ENCODE results near the gene RHOV.

RHOV gene

DNA sequence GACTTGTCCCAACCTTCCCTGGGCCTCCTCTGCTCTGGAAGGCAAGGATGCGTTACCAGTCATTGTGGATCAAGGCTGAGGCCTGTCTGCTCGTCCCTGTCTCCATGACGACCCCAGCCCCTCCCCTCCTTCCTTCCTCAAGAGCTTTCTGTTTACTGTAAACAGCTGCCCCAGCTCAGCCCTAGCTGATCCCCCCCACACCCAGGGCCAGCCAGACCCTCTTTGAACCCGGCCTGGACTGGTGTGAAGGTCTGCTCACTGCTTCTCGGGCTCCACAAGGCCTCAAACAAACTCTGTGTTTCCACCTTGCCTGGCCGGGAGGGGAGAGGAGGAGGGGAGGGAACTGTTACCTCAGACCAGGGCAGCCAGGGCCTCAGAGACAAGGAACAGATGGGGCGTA, 37.1 kb upstream of the RHOV start:
- Histone ChIP-seq H3K4me1 (ENCODE audit: insufficient read depth, low read length) (peaks cover 20% of the 10 kb centered on the region; the same call in 1 of the 2 replicates), H3K36me3 (ENCODE audit: insufficient read depth, low read length) (no peaks in the 10 kb centered on the region), H3K9me3 (ENCODE audit: control insufficient read depth, insufficient read depth, low read length) (no peaks in the 10 kb centered on the region), H3K9ac (ENCODE audit: low read depth, low read length) (no peak overlapping the region)

DNA sequence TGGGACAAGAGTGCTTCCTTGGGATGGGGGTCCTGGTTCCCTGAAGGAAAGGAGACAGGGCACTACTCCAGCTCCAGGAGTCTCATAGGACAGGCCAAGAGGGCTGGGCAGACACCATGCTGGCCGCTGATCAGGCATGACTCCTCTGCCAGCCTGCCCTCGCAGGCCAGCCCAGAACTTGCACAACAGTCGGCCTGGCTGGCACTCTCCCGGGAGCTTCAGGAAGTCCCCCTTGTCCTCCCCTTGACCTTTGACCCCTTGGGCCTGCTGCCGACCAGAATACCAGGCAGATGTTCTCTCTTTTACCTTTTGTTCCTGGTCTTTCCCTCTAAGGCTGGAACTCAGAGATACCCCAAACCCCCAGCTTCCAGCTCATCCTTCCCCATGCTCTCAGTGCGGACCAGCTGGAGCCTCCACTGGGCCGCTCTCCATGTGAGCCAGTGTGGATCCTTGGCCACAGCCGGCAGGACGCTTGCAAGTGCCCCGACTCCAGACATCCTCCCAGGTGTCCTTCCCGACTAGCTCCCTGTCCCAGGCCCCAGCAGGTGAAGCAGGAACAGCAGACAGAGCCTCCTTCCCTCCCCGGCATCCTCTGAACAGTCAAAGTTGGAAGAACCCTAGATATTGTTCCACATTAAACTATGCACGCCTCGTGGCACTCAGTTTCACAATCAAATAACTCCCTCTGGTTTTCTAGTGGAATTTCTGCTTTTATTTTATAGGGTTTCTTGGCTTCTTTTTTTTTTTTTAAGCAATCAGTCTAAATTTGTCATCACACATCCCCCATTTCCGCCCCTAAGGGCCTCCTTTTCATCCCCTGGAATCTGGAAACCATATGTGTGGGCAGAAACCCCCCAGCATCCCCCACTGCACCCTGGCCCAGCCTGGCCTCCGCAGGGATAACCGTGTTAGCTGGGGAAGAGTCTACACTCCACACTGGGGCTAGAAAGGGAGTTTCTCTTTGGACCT, 35.9 kb upstream of the RHOV start:
- Histone ChIP-seq H3K9me3 (ENCODE audit: control insufficient read depth, insufficient read depth, low read length) (no peaks in the 10 kb centered on the region), H3K36me3 (ENCODE audit: insufficient read depth, low read length) (no peaks in the 10 kb centered on the region; the same call in 1 of the 2 replicates), H3K9ac (ENCODE audit: low read depth, low read length) (no peak overlapping the region), H3K4me1 (ENCODE audit: insufficient read depth, low read length) (peaks cover 22% of the 10 kb centered on the region; the same call in 1 of the 2 replicates)

DNA sequence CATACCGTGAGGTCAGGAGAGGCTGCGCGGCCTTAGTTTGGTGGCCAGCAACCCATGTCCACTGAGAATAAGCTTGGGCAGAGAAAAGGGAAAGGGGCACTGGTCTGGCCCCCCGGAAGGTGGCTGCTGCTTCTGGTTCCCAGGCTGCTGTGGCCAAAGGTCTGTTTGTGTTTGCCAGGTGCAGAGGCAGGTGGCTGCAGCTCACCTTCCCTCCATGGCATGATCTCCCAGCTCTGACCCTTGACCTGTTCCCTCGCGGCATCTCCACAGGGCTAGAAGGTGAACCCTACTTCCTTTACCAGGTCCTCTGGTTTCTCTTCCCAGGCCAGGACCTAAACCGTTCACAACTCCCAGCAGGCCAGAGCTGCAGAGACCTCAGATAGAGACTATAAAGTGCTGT, 34.1 kb upstream of the RHOV start:
- Histone ChIP-seq H3K36me3 (ENCODE audit: insufficient read depth, low read length) (no peaks in the 10 kb centered on the region; the same call in 1 of the 2 replicates), H3K9me3 (ENCODE audit: control insufficient read depth, insufficient read depth, low read length) (no peaks in the 10 kb centered on the region), H3K4me1 (ENCODE audit: insufficient read depth, low read length) (peaks cover 16% of the 10 kb centered on the region; the same call in 1 of the 2 replicates), H3K9ac (ENCODE audit: low read depth, low read length) (no peak overlapping the region)

DNA sequence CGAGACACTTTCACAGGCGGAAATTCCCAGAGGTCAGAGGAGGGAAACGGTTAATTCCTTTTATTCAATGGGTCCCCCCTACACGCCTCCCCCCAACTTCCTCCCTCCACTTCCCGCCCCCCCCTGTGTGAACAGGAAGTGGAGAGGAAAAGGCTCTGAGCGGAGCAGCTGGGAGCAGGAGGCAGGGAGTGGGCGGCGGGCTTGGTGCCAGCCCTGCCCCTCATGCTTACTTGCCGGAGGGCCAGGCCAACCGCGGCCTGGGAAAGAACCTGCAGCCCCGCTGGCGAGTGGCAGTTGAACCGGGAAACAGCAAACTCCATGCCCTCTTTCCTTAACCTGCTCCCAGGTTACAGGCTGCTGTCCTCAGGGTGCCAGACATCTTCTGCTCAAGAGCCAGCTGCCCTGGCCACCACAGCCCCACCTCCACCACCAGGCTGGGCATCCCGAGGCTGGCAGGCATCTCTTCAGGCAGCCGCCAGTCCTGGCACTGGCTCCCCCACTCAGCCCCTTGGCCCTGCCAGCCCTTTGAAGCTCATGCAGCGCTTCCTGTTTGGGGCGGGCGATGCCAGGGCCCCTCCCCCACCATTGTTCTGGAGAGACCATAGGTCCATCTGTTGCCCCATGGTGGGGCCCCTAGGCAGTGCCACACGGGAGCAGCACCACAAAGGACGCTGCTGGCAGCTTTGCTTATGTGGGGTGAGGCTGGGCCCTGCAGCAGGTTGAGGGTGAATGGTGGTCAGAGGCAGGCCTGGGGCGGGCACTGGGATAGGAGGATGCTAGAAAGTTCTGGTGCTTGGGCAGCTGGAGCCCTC, 33.2 kb upstream of the RHOV start:
- H3K4me1 ChIP-seq (ENCODE audit: insufficient read depth, low read length): peaks cover 10% of the 10 kb centered on the region; the same call in 1 of the 2 replicates
- peak overlapping the region; percentile 13; the same call in 1 of the 2 replicates for H3K9ac ChIP-seq (ENCODE audit: low read depth, low read length)
- H3K9me3 ChIP-seq (ENCODE audit: control insufficient read depth, insufficient read depth, low read length): no peaks in the 10 kb centered on the region
- H3K36me3 ChIP-seq (ENCODE audit: insufficient read depth, low read length): peaks cover 4% of the 10 kb centered on the region

DNA sequence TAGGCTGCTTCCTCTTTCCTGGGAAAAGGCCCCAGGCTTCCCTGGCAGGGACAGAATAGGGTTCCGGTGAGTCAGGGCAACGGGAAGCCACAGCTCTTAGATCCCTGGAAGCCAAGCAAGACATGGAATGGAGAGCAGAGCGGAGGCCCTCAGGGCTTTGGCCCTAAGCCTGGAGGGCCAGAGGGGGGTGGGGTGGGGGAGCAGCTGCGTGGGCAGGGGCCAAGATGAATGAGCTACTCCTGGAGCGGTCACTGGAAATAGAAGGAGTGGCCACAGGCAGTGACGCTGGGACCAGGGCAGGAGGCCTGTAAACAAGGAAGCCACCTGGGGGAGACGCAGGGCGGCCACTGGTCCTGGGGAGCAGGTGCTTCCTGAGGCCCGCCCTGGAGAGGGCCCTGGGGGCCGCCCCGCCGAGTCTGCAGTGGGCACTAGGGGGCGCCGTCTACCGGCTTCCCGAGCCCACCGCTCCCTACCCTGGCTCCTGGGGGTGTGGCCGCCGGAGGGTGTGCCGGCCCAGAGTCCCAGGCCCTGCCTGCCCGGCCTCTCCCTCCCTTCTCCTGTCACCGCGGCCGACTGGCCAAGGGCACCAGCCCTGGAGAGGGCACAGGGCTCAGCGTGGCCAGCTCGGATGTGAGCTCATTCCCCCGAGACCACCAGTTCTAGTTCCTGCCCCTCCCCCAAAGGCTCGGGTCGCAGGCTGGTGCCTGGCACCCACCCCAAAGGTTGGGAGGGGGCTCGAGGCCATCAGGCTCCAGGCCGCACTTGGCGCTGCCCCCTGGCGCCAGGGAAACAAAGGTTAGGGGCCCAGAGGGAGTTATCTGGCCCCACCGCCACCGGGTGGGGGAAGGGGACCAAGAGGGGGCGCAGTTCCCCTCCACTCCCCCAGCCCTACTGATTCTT, 32.3 kb upstream of the RHOV start:
- Histone ChIP-seq H3K36me3 (ENCODE audit: insufficient read depth, low read length) (peaks cover 4% of the 10 kb centered on the region), H3K9ac (ENCODE audit: low read depth, low read length) (peak overlapping the region; percentile 13; the same call in 1 of the 2 replicates), H3K4me1 (ENCODE audit: insufficient read depth, low read length) (peaks cover 10% of the 10 kb centered on the region; the same call in 1 of the 2 replicates)

DNA sequence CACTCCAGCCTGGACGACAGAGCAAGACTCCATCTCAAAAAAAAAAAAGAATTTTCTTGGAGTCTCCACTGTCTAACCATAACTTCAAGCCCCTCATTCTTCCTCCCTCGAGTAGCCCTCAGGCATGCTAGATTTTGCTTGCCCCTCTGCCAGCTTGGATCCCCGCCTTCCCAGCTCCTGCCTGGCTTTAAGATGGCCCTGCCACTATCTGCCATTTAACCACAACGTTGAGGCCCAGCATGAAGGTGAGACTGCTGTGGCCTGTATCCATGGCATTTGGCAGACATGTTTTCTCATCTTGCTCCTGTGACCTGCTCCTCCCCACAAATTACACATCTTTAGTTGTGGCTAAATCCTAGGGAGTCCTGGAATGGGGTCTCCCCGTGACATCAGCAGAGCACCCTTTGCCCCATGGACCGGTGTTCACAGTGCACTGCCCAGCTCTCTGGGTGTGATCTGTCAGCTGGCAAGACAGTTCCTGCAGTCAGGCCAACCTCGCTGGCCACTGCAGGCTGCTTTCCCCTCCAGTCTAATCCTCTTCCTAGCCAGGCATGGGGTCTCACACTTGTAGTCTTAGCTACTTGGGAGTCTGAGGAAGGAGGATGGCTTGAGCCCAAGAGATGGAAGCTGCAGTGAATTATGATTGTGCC, 30.6 kb upstream of the RHOV start:
- H3K36me3 ChIP-seq (ENCODE audit: insufficient read depth, low read length): peaks cover 13% of the 10 kb centered on the region
- H3K4me1 ChIP-seq (ENCODE audit: insufficient read depth, low read length): peaks cover 3% of the 10 kb centered on the region; the same call in 1 of the 2 replicates
- no peaks in the 10 kb centered on the region for H3K9me3 ChIP-seq (ENCODE audit: control insufficient read depth, insufficient read depth, low read length)
- no peak overlapping the region for H3K9ac ChIP-seq (ENCODE audit: low read depth, low read length)

More for the DNA sequence above, 32.3 kb upstream of the RHOV start:
- H3K9me3 ChIP-seq (ENCODE audit: control insufficient read depth, insufficient read depth, low read length): no peaks in the 10 kb centered on the region

DNA sequence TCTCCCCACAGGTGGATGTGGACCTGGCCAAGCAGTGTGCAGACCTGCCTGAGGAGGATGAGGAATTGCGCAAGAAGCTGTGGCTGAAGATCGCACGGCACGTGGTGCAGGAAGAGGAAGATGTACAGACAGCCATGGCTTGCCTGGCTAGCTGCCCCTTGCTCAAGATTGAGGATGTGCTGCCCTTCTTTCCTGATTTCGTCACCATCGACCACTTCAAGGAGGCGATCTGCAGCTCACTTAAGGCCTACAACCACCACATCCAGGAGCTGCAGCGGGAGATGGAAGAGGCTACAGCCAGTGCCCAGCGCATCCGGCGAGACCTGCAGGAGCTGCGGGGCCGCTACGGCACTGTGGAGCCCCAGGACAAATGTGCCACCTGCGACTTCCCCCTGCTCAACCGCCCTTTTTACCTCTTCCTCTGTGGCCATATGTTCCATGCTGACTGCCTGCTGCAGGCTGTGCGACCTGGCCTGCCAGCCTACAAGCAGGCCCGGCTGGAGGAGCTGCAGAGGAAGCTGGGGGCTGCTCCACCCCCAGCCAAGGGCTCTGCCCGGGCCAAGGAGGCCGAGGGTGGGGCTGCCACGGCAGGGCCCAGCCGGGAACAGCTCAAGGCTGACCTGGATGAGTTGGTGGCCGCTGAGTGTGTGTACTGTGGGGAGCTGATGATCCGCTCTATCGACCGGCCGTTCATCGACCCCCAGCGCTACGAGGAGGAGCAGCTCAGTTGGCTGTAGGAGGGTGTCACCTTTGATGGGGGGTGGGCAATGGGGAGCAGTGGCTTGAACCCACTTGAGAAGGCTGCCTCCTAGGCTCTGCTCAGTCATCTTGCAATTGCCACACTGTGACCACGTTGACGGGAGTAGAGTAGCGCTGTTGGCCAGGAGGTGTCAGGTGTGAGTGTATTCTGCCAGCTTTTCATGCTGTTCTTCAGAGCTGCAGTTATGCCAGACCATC, 28.8 kb upstream of the RHOV start:
- peaks cover 18% of the 10 kb centered on the region for H3K36me3 ChIP-seq (ENCODE audit: insufficient read depth, low read length)
- peaks cover 3% of the 10 kb centered on the region; the same call in 1 of the 2 replicates for H3K4me1 ChIP-seq (ENCODE audit: insufficient read depth, low read length)
- H3K9ac ChIP-seq (ENCODE audit: low read depth, low read length): no peak overlapping the region
- no peaks in the 10 kb centered on the region for H3K9me3 ChIP-seq (ENCODE audit: control insufficient read depth, insufficient read depth, low read length)

DNA sequence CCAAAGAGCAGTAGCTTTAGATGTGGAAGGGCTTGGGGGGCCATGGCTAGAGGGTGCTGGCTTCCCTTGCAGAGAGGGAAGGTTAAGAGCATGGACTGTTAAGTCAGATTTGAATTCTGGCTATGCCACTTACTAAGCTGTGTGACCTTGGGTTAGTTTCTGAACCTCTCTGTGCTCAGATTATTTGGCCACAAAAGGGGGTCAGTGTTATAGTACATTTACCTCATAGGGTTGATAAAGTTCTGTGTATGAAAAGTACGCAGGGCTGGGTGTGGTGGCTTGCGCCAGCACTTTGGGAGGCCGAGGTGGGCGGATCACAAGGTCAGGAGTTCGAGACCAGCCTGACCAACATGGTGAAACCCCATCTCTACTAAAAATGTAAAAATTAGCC, 27.0 kb upstream of the RHOV start:
- H3K9me3 ChIP-seq (ENCODE audit: control insufficient read depth, insufficient read depth, low read length): no peaks in the 10 kb centered on the region
- H3K9ac ChIP-seq (ENCODE audit: low read depth, low read length): no peak overlapping the region
- H3K36me3 ChIP-seq (ENCODE audit: insufficient read depth, low read length): peaks cover 18% of the 10 kb centered on the region
- peaks cover 3% of the 10 kb centered on the region; the same call in 1 of the 2 replicates for H3K4me1 ChIP-seq (ENCODE audit: insufficient read depth, low read length)

DNA sequence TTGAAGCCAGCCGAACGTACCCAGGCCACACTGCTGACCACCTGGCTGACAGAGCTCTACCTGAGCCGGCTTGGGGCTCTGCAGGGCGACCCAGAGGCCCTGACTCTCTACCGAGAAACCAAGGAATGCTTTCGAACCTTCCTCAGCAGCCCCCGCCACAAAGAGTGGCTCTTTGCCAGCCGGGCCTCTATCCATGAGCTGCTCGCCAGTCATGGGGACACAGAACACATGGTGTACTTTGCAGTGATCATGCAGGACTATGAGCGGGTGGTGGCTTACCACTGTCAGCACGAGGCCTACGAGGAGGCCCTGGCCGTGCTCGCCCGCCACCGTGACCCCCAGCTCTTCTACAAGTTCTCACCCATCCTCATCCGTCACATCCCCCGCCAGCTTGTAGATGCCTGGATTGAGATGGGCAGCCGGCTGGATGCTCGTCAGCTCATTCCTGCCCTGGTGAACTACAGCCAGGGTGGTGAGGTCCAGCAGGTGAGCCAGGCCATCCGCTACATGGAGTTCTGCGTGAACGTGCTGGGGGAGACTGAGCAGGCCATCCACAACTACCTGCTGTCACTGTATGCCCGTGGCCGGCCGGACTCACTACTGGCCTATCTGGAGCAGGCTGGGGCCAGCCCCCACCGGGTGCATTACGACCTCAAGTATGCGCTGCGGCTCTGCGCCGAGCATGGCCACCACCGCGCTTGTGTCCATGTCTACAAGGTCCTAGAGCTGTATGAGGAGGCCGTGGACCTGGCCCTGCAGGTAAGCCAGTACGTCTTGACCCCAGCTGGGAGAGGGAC, 26.4 kb upstream of the RHOV start:
- Histone ChIP-seq H3K9ac (ENCODE audit: low read depth, low read length) (no peak overlapping the region), H3K36me3 (ENCODE audit: insufficient read depth, low read length) (peaks cover 18% of the 10 kb centered on the region), H3K9me3 (ENCODE audit: control insufficient read depth, insufficient read depth, low read length) (no peaks in the 10 kb centered on the region), H3K4me1 (ENCODE audit: insufficient read depth, low read length) (no peaks in the 10 kb centered on the region)

DNA sequence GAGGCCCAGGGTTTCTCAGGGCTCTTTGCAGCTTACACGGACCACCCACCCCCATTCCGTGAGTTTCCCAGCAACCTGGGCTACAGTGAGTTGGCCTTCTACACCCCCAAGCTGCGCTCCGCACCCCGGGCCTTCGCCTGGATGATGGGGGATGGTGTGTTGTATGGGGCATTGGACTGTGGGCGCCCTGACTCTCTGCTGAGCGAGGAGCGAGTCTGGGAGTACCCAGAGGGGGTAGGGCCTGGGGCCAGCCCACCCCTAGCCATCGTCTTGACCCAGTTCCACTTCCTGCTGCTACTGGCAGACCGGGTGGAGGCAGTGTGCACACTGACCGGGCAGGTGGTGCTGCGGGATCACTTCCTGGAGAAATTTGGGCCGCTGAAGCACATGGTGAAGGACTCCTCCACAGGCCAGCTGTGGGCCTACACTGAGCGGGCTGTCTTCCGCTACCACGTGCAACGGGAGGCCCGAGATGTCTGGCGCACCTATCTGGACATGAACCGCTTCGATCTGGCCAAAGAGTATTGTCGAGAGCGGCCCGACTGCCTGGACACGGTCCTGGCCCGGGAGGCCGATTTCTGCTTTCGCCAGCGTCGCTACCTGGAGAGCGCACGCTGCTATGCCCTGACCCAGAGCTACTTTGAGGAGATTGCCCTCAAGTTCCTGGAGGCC, 25.6 kb upstream of the RHOV start:
- H3K36me3 ChIP-seq (ENCODE audit: insufficient read depth, low read length): peaks cover 18% of the 10 kb centered on the region
- no peaks in the 10 kb centered on the region for H3K9me3 ChIP-seq (ENCODE audit: control insufficient read depth, insufficient read depth, low read length)
- no peaks in the 10 kb centered on the region for H3K4me1 ChIP-seq (ENCODE audit: insufficient read depth, low read length)
- no peak overlapping the region for H3K9ac ChIP-seq (ENCODE audit: low read depth, low read length)

DNA sequence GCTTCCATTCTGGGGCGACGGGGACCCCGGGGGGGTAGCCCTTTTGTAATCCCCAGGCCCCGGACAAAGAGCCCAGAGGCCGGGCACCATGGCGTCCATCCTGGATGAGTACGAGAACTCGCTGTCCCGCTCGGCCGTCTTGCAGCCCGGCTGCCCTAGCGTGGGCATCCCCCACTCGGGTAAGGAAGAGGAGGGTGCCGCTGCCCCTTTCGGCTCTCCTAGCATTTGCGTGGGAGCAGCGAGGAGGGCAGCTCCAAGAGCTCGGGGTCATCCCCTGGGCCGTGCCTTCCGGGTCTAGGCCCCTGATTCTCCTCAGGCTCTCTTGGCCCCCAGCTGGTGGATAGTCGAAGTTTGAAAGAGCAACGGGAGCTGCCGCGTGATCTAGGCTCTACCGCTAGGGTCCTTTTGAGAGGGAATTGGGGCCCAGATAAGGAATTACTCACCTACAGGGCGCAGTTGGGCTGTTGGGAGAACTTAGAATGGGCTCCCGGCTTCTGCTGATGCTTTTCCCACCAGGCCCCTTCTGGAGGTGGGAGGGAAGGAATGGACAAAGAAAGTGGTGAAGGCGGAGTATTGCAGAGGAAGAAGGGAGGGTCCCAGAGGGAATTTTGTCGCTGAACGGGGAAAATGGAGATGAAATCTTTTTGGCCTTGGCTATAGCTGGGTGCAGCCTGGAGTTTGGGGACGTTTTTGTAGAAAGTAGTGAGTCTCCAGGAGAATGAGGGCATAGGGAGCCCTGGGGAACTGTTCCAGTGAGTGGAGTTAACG, 20.8 kb upstream of the RHOV start:
- no peaks in the 10 kb centered on the region for H3K4me1 ChIP-seq (ENCODE audit: insufficient read depth, low read length)
- peak overlapping the region; percentile 91 for H3K9ac ChIP-seq (ENCODE audit: low read depth, low read length)
- peaks cover 5% of the 10 kb centered on the region for H3K36me3 ChIP-seq (ENCODE audit: insufficient read depth, low read length)
- H3K9me3 ChIP-seq (ENCODE audit: control insufficient read depth, insufficient read depth, low read length): no peaks in the 10 kb centered on the region

All from ES-I3 (cell line).